HEK293T (cell line): ENCODE data around the gene BCL2.

Source experiments
- ARNT ChIP-seq: fragments of 450-650 bp; IDR thresholded peaks from 2 replicates; pipeline ENCODE4 v1.6.1; 2017; ENCODE audit warnings: mild to moderate bottlenecking
- BHLHE40 ChIP-seq: fragments of 450-650 bp; IDR thresholded peaks from 2 replicates; pipeline ENCODE4 v1.6.1; 2016; ENCODE audit warnings: mild to moderate bottlenecking, moderate library complexity, borderline replicate concordance
- CTBP1 ChIP-seq: fragments of 450-650 bp; IDR thresholded peaks from 2 replicates; pipeline ENCODE4 v1.6.1; 2016; ENCODE audit warnings: borderline replicate concordance
- ELF4 ChIP-seq: fragments of 450-650 bp; IDR thresholded peaks from 2 replicates; pipeline ENCODE4 v1.6.1; 2017; ENCODE audit warnings: antibody characterized with exemption
- FOXA1 ChIP-seq: fragments of 450-650 bp; IDR thresholded peaks from 2 replicates; pipeline ENCODE4 v1.6.1; 2016; ENCODE audit warnings: mild to moderate bottlenecking
- FOXK2 ChIP-seq: fragments of 450-650 bp; IDR thresholded peaks from 2 replicates; pipeline ENCODE4 v1.6.1; 2016; ENCODE audit warnings: mild to moderate bottlenecking
- HDGF ChIP-seq: fragments of 450-650 bp; IDR thresholded peaks from 2 replicates; pipeline ENCODE4 v1.6.1; 2017; ENCODE audit warnings: antibody characterized with exemption, borderline replicate concordance
- LEF1 ChIP-seq: fragments of 450-650 bp; IDR thresholded peaks from 2 replicates; pipeline ENCODE4 v1.6.1; 2017; ENCODE audit warnings: mild to moderate bottlenecking, borderline replicate concordance
- NFRKB ChIP-seq: fragments of 450-650 bp; IDR thresholded peaks from 2 replicates; pipeline ENCODE4 v1.6.1; 2016; ENCODE audit warnings: mild to moderate bottlenecking, moderate library complexity
- SP1 ChIP-seq: fragments of 450-650 bp; IDR thresholded peaks from 2 replicates; pipeline ENCODE4 v1.6.1; 2017
- SUZ12 ChIP-seq: fragments of 450-650 bp; IDR thresholded peaks from 2 replicates; pipeline ENCODE4 v1.6.1; 2016; ENCODE audit warnings: mild to moderate bottlenecking
- TARDBP ChIP-seq: fragments of 450-650 bp; IDR thresholded peaks from 2 replicates; pipeline ENCODE4 v1.6.1; 2016
- ZNF384 ChIP-seq: fragments of 450-650 bp; IDR thresholded peaks from 2 replicates; pipeline ENCODE4 v1.6.1; 2016

DNA sequence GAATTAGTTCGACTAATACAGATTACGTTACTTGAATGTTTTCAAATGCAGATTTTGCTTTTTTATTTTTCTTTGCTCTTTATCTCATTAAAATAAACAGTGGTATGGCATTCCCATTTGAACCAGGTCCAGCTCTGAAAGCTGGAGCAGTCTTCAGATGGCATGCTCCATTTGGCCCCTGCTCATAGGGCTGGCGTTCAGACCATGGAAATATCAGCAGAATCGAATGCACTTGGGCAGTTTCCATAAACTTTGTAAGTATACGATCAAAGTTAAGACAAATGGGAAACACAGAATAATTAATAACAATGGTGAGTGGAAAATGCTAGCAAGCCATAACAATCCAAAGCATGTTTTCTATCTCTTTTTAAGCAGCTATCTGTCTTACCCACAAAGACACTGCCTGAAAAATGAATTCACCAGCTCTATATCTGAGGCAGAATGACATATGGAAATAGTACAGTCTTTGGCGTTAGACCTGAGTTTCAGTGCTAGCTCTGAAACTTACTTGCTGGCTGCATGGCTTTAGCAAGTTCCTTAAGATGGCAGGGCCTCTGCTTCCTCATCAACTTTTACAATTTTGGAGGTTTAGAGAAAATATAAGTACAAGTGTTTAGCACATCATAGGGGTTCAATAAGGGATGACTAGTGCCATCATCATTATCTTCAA is 131.6 kb downstream of the BCL2 start:
- TF ChIP-seq BHLHE40 (no peak), SUZ12 (no peak), FOXK2 (no peak), ARNT (no peak), FOXA1 (no peak), ELF4 (no peak), SP1 (no peak), NFRKB (no peak), LEF1 (no peak), TARDBP (no peak), ZNF384 (no peak), HDGF (no peak), CTBP1 (no peak)
